Lower leg skin (tissue), 3 donors: ENCODE results near the gene RNF225.

ENCODE experiments used
- CTCF ChIP-seq, 3 donors: fragments of 450-650 bp; IDR thresholded peaks; one replicate each; pipeline ENCODE4 v1.5.1; 2016; ENCODE audit warnings: antibody characterized with exemption in 3 of 3, mild to moderate bottlenecking in 3 of 3, moderate library complexity in 2 of 3
- POLR2A ChIP-seq, 2 donors: fragments of 450-650 bp; IDR thresholded peaks; one replicate each; pipeline ENCODE4 v1.6.1; 2016 to 2017; ENCODE audit warnings: antibody characterized with exemption in 2 of 2, mild to moderate bottlenecking in 1 of 2, moderate library complexity in 1 of 2

- TF ChIP-seq POLR2A (IDR thresholded peaks at IDR 0.05) (no peak), CTCF (IDR thresholded peaks at IDR 0.05) (no peak)
Measured at GRCh38 chr19:58357481-58358145, 37.8 kb upstream of the RNF225 start.
